IMR-90 (cell line): Measurements from ENCODE around the gene SLIT2. TPM values are rescaled to one million over a fixed set of nuclear protein-coding genes. Genes with fewer than 3 reads are reported as not detected.

ENCODE experiments used
- ATAC-seq: fragments of 200-7000 bp; cut with Tn5 transposase; 2 replicates; pipeline ENCODE4 v1.9.1; 2020; ENCODE audit warnings: low read depth, mild to moderate bottlenecking, moderate library complexity
- BruUV-seq: library from RNA; stranded (reverse); fragments of 400-500 nt; replicated peaks from 2 replicates; lab custom pipeline; 2021; lab: Mats Ljungman, UMichigan
- CTCF ChIA-PET: fragments of 300-600 bp; formaldehyde crosslinking; extraction: SDS; loops from one replicate; lab custom pipeline; 2021; ENCODE audit warnings: antibody characterized with exemption; lab: Yijun Ruan, JAX
- POLR2A ChIA-PET: fragments of 300-600 bp; sonication (Branson Sonifier 250); formaldehyde crosslinking; loops from one replicate; lab custom pipeline; 2022; ENCODE audit warnings: antibody characterized with exemption; ENCODE audit not compliant: unreplicated experiment; lab: Charles Lee
- DNase-seq: peaks from one replicate; pipeline ENCODE4 v3.0.0; 2013
- H2AFZ ChIP-seq: replicated peaks from 2 replicates; pipeline ENCODE3; 2013; ENCODE audit warnings: low read length, mild to moderate bottlenecking; ENCODE audit not compliant: poor library complexity
- H2AK5ac ChIP-seq: 2 replicates; pipeline ENCODE4 v1.6.1; 2013; ENCODE audit warnings: low read depth, low read length, inconsistent platforms
- H2AK9ac ChIP-seq: replicated peaks from 2 replicates; pipeline ENCODE3; 2013; ENCODE audit warnings: mild to moderate bottlenecking, low read depth, low read length, moderate library complexity; ENCODE audit not compliant: poor library complexity
- H2BK120ac ChIP-seq: 2 replicates; pipeline ENCODE4 v1.6.1; 2013; ENCODE audit warnings: low read depth, low read length, inconsistent platforms
- H2BK15ac ChIP-seq: 3 replicates; pipeline ENCODE4 v1.6.1; 2013; ENCODE audit warnings: low read depth, low read length, inconsistent platforms
- H2BK20ac ChIP-seq: 2 replicates; pipeline ENCODE4 v1.6.1; 2013; ENCODE audit warnings: low read depth, mild to moderate bottlenecking, inconsistent platforms, low read length, moderate library complexity
- H2BK5ac ChIP-seq: 2 replicates; pipeline ENCODE4 v1.6.1; 2013; ENCODE audit warnings: mild to moderate bottlenecking, low read depth, low read length, inconsistent platforms; ENCODE audit not compliant: poor library complexity, severe bottlenecking
- H3K14ac ChIP-seq: replicated peaks from 2 replicates; pipeline ENCODE4 v1.6.1; 2013; ENCODE audit warnings: low read depth, low read length, inconsistent platforms
- H3K18ac ChIP-seq: 2 replicates; pipeline ENCODE4 v1.6.1; 2013; ENCODE audit warnings: low read depth, low read length, control low read depth
- H3K23ac ChIP-seq: 2 replicates; pipeline ENCODE4 v1.6.1; 2013; ENCODE audit warnings: low read depth, low read length, inconsistent platforms
- H3K27ac ChIP-seq: 2 replicates; pipeline ENCODE4 v1.5.1; 2013; ENCODE audit warnings: mild to moderate bottlenecking, control low read depth, low read length; ENCODE audit not compliant: insufficient read depth
- H3K27me3 ChIP-seq: 2 replicates; pipeline ENCODE4 v1.6.1; 2013; ENCODE audit warnings: low read length; ENCODE audit not compliant: control insufficient read depth, insufficient read depth
- H3K36me3 ChIP-seq: 2 replicates; pipeline ENCODE4 v1.6.1; 2013; ENCODE audit warnings: low read length, mixed read lengths; ENCODE audit not compliant: control insufficient read depth, insufficient read depth
- H3K4ac ChIP-seq: 2 replicates; pipeline ENCODE4 v1.6.1; 2013; ENCODE audit warnings: low read depth, low read length, inconsistent platforms
- H3K4me1 ChIP-seq: 2 replicates; pipeline ENCODE4 v1.6.1; 2013; ENCODE audit warnings: low read length, mixed read lengths; ENCODE audit not compliant: control insufficient read depth, insufficient read depth
- H3K4me2 ChIP-seq: 2 replicates; pipeline ENCODE4 v1.6.1; 2013; ENCODE audit warnings: low read depth, mild to moderate bottlenecking, control low read depth, low read length, moderate library complexity
- H3K4me3 ChIP-seq: 2 replicates; pipeline ENCODE4 v1.5.1; 2013; ENCODE audit warnings: low read depth, mild to moderate bottlenecking, control low read depth, low read length, moderate library complexity; ENCODE audit not compliant: insufficient read depth
- H3K56ac ChIP-seq: 2 replicates; pipeline ENCODE4 v1.6.1; 2013; ENCODE audit warnings: low read length, inconsistent platforms; ENCODE audit not compliant: insufficient read depth; ENCODE audit errors: extremely low read depth
- H3K79me1 ChIP-seq, 2 experiments: 2 replicates each; pipeline ENCODE4 v1.6.1; 2013; ENCODE audit warnings: low read length in 2 of 2, inconsistent platforms in 1 of 2, low read depth in 1 of 2
- H3K9ac ChIP-seq: 2 replicates; pipeline ENCODE4 v1.6.1; 2013; ENCODE audit warnings: low read depth, low read length, control low read depth
- H3K9me1 ChIP-seq: 2 replicates; pipeline ENCODE4 v1.6.1; 2013; ENCODE audit warnings: low read length, inconsistent platforms; ENCODE audit not compliant: insufficient read depth
- H3K9me3 ChIP-seq: 2 replicates; pipeline ENCODE4 v1.6.1; 2013; ENCODE audit warnings: low read length; ENCODE audit not compliant: control insufficient read depth, insufficient read depth
- H4K20me1 ChIP-seq: 2 replicates; pipeline ENCODE4 v1.6.1; 2013; ENCODE audit warnings: low read length, inconsistent platforms; ENCODE audit not compliant: insufficient read depth
- H4K5ac ChIP-seq: 2 replicates; pipeline ENCODE4 v1.6.1; 2013; ENCODE audit warnings: mild to moderate bottlenecking, low read depth, low read length, control low read depth
- H4K8ac ChIP-seq, 2 experiments: 2 replicates each; pipeline ENCODE4 v1.6.1; 2013; ENCODE audit warnings: low read depth in 2 of 2, low read length in 2 of 2, control low read depth in 1 of 2, inconsistent platforms in 1 of 2
- H4K91ac ChIP-seq: 2 replicates; pipeline ENCODE4 v1.6.1; 2013; ENCODE audit warnings: low read depth, low read length, inconsistent platforms; ENCODE audit not compliant: insufficient read depth
- BHLHE40 ChIP-seq: fragments of 150-350 bp; IDR thresholded peaks from 2 replicates; pipeline ENCODE4 v1.6.1; 2016; ENCODE audit warnings: mild to moderate bottlenecking, low read depth, low read length
- CEBPB ChIP-seq: IDR thresholded peaks from 2 replicates; pipeline ENCODE4 v1.6.1; 2012; ENCODE audit warnings: low read depth, low read length, improper control_type of control experiment
- FOS ChIP-seq: fragments of 150-350 bp; IDR thresholded peaks from 2 replicates; pipeline ENCODE4 v1.6.1; 2016; ENCODE audit warnings: low read depth, low read length
- MXI1 ChIP-seq: IDR thresholded peaks from 2 replicates; pipeline ENCODE4 v1.6.1; 2012; ENCODE audit warnings: low read depth, mild to moderate bottlenecking, low read length, moderate library complexity, borderline replicate concordance
- RAD21 ChIP-seq: IDR thresholded peaks from 2 replicates; pipeline ENCODE4 v1.6.1; 2012; ENCODE audit warnings: low read length, improper control_type of control experiment
- RCOR1 ChIP-seq: IDR thresholded peaks from 2 replicates; pipeline ENCODE4 v1.6.1; 2012; ENCODE audit warnings: mild to moderate bottlenecking, low read length, improper control_type of control experiment; ENCODE audit not compliant: insufficient replicate concordance
- RFX5 ChIP-seq: IDR thresholded peaks from 2 replicates; pipeline ENCODE4 v1.8.0; 2012; ENCODE audit warnings: low read depth, mild to moderate bottlenecking, low read length, moderate library complexity
- WGBS, 2 experiments: methylation state at CpG; one replicate each; pipeline versions ENCODE4 v1.1.5 to v1.1.7; 2013; ENCODE audit warnings: missing lambda C conversion rate in 2 of 2; ENCODE audit not compliant: insufficient read length in 1 of 2; ENCODE audit errors: extremely low coverage in 2 of 2; 5-methylcytosine and 5-hydroxymethylcytosine counted together
- dilution Hi-C: fragments of 300-500 bp; cut with HindIII; formaldehyde crosslinking; loops from one replicate; pipeline ENCODE4 v1.14.3; 2018; ENCODE audit warnings: low sequenced_read_pairs; ENCODE audit not compliant: unreplicated experiment
- in situ Hi-C: fragments of 300-500 bp; cut with MboI; formaldehyde crosslinking; loops from 3 replicates; pipeline ENCODE4 v1.14.3; 2019; ENCODE audit warnings: low sequenced_read_pairs, inconsistent platforms, mixed read lengths
- intact Hi-C: fragments of 100-400 bp; cut with micrococcal nuclease; formaldehyde crosslinking; loops from 2 replicates; pipeline ENCODE4 v1.10.0; 2022
- polyA plus RNA-seq, 3 experiments: library from polyadenylated mRNA; depleted of rRNA; stranded (reverse); fragments of >200 nt; gene quantifications; 2 replicates each; pipeline ENCODE4 v1.2.3, GENCODE V29; 2012; ENCODE audit warnings: low replicate concordance in 1 of 3
- total RNA-seq: library from RNA; depleted of rRNA; stranded (reverse); fragments of >200 nt; gene quantifications from 2 replicates; pipeline ENCODE4 v1.2.3, GENCODE V29; 2012
- TF ChIP-seq, protein P1 (sequence below): fragments of 150-350 bp; IDR thresholded peaks from 2 replicates; pipeline ENCODE4 v1.6.1; 2017; ENCODE audit warnings: mild to moderate bottlenecking, antibody characterized with exemption, low read length, low read depth

Gene SLIT2
- total and polyA plus RNA-seq, 2 of the 4 experiments (the other 2 are of a cell fraction), result 13.6 to 14.3 TPM

DNA sequence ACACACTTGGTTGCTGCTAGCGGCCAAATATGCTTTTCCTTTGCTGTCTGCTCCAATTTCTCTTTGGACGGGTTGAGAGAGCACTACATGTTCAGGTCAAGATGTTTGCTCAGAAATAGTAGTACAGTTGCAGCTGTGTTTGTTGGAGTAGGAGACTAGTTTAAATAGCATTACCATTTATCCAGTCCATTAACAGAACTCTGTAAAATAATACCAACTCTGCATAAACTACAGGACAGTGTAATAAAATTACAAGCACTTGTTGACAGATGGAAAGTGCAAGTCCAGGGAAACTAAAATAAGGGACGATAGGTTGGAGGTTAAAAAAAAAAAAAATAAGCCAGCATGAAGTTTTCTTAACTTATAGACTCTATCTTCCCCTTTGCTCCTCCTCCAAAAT is 20.2 kb downstream of the SLIT2 start:
- Histone ChIP-seq H2AK9ac (no peak overlapping the region), H3K27ac (no peak overlapping the region), H2BK15ac (no peak overlapping the region), H2BK20ac (no peak overlapping the region), H3K4me1 (no peaks in the 10 kb centered on the region), H2AK5ac (no peak overlapping the region), H4K91ac (no peak overlapping the region), H3K27me3 (peaks cover 19% of the 10 kb centered on the region), H3K9me1 (no peaks in the 10 kb centered on the region), H3K4me3 (no peak overlapping the region), H4K20me1 (peaks cover 3% of the 10 kb centered on the region; the same call in 1 of the 2 replicates), H3K56ac (no peak overlapping the region), H3K36me3 (0 out of 2 replicates have a peak, but pooled peaks cover 2% of the 10 kb centered on the region), H3K14ac (no peak overlapping the region), H2AFZ (no peak overlapping the region), H3K9me3 (no peaks in the 10 kb centered on the region), H2BK5ac (no peak overlapping the region), H4K8ac (no peak overlapping the region), H3K79me1 (no peaks in the 10 kb centered on the region), H3K9ac (no peak overlapping the region), H2BK120ac (no peak overlapping the region), H3K23ac (no peak overlapping the region), H3K18ac (no peak overlapping the region), H3K4ac (no peak overlapping the region), H4K5ac (no peak overlapping the region), H3K4me2 (no peak overlapping the region)
- no peak for DNase-seq
- CTCF ChIA-PET, result interaction anchor here (0.6 to 1.1 kb wide), 4 partner anchors 8 to 158 kb away, joined by 3 to 5 read pairs (median 5); no protein-coding TSS in a partner anchor
- TF ChIP-seq BHLHE40, result no peak
- TF ChIP-seq RFX5, result no peak
- TF ChIP-seq CEBPB, result no peak
- no peak for TF ChIP-seq RAD21
- TF ChIP-seq, protein P1, sequence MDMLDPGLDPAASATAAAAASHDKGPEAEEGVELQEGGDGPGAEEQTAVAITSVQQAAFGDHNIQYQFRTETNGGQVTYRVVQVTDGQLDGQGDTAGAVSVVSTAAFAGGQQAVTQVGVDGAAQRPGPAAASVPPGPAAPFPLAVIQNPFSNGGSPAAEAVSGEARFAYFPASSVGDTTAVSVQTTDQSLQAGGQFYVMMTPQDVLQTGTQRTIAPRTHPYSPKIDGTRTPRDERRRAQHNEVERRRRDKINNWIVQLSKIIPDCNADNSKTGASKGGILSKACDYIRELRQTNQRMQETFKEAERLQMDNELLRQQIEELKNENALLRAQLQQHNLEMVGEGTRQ, result no peak
- no peak for TF ChIP-seq RCOR1
- no peak for TF ChIP-seq FOS
- TF ChIP-seq MXI1, result no peak
- POLR2A ChIA-PET, result no interaction called here
- in situ Hi-C loops, result no loop called here
- WGBS, 2 experiments, result no CpG with 5 or more reads among the region's 3 CpGs
- intact Hi-C loops, result no loop called here
- no TSS peak for BruUV-seq
- dilution Hi-C loops, result no loop called here
- ATAC-seq, result no peak
